ENCODE data around the gene TRIM63. TPM values are rescaled to one million over a fixed set of nuclear protein-coding genes. Genes with fewer than 3 reads are reported as not detected.

The TRIM63 gene
- total and polyA plus RNA-seq, 9 of the 15 experiments (the other 6 are each of a cell fraction or from before 2014, with no cell fraction given) = 0.08 to 0.57 (median 0.36) TPM

DNA sequence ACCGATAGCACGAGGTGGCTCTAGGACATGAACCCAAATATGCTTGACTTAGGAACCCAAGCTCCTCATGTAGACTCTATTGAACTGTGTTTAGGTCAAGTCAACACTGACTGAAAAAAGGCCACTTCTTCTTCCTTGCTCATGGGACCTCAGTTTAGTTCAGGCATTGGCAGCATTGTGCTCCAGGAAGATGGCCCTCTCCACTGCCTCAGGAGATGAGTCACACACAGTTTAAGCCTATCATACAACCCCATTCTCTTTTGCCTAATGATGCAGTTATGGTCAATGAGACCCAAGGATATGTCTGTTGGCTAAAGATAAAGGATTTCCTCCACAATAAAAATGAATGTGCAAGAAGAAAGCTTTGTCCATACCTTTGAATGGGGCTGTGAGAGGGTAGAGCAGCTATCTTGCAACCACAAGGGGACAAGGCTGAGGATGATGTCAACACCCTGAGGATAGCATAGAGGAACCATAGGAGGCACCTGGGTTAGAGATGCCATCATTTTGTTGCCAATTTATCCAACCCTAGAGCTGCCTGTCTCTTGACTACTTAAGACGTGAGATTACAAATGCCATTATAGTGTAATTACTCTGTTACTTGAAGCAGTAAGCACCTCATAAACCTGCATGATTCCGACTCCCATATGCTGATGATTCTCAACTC is 3.0 kb upstream of the TRIM63 start (continued):
- TF ChIP-seq, protein P1, sequence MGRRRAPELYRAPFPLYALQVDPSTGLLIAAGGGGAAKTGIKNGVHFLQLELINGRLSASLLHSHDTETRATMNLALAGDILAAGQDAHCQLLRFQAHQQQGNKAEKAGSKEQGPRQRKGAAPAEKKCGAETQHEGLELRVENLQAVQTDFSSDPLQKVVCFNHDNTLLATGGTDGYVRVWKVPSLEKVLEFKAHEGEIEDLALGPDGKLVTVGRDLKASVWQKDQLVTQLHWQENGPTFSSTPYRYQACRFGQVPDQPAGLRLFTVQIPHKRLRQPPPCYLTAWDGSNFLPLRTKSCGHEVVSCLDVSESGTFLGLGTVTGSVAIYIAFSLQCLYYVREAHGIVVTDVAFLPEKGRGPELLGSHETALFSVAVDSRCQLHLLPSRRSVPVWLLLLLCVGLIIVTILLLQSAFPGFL (CRISPR knock-in tag; IDR thresholded peaks at IDR 0.05) = no peak
- peak; percentile 97 for TF ChIP-seq ZEB2 (IDR thresholded peaks at IDR 0.05)
- no peak for TF ChIP-seq ZNF561 (CRISPR knock-in tag; conservative IDR thresholded peaks at IDR 0.05)
- TF ChIP-seq, protein P2, sequence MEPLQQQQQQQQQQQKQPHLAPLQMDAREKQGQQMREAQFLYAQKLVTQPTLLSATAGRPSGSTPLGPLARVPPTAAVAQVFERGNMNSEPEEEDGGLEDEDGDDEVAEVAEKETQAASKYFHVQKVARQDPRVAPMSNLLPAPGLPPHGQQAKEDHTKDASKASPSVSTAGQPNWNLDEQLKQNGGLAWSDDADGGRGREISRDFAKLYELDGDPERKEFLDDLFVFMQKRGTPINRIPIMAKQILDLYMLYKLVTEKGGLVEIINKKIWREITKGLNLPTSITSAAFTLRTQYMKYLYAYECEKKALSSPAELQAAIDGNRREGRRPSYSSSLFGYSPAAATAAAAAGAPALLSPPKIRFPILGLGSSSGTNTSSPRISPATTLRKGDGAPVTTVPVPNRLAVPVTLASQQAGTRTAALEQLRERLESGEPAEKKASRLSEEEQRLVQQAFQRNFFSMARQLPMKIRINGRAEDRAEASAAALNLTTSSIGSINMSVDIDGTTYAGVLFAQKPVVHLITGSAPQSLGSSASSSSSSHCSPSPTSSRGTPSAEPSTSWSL (CRISPR knock-in tag; IDR thresholded peaks at IDR 0.05; ENCODE audit: borderline replicate concordance) = no peak
- TF ChIP-seq CHD4 (IDR thresholded peaks at IDR 0.05; ENCODE audit: insufficient read depth, insufficient replicate concordance, low read depth, low read length, poor library complexity, severe bottlenecking) = no peak
- TF ChIP-seq MBD2 (IDR thresholded peaks at IDR 0.05; ENCODE audit: borderline replicate concordance, low read depth) = peak; percentile 83
- TF ChIP-seq ZNF212 (CRISPR knock-in tag; IDR thresholded peaks at IDR 0.05) = no peak
- peak; percentile 90 to 97 for TF ChIP-seq RCOR1 (IDR thresholded peaks at IDR 0.05; ENCODE audit: borderline replicate concordance in 1 of 2, low read depth in 2 of 2, low read length in 2 of 2)
- no peak for TF ChIP-seq FOXJ2 (tag; IDR thresholded peaks at IDR 0.05)
- 0 out of 2 replicates have a peak, but pooled peaks have one; percentile 18 for TF ChIP-seq GABPA (tag; conservative IDR thresholded peaks at IDR 0.05; ENCODE audit: low read depth)
- TF ChIP-seq RAD51 (IDR thresholded peaks at IDR 0.05; ENCODE audit: borderline replicate concordance, low read depth) = peak; percentile 43; the same call in 1 of the 2 replicates
- no peak for TF ChIP-seq HMG20A (CRISPR knock-in tag; conservative IDR thresholded peaks at IDR 0.05)
- TF ChIP-seq CSDE1 (IDR thresholded peaks at IDR 0.05) = no peak
- 0 out of 2 replicates have a peak, but pooled peaks have one; percentile 23 for TF ChIP-seq POLR2G (IDR thresholded peaks at IDR 0.05; ENCODE audit: low read depth, low read length)
- TF ChIP-seq, protein P3, sequence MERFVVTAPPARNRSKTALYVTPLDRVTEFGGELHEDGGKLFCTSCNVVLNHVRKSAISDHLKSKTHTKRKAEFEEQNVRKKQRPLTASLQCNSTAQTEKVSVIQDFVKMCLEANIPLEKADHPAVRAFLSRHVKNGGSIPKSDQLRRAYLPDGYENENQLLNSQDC (CRISPR knock-in tag; IDR thresholded peaks at IDR 0.05) = no peak
- peak; percentile 80 for TF ChIP-seq EP400 (IDR thresholded peaks at IDR 0.05)
- TF ChIP-seq, protein P4, sequence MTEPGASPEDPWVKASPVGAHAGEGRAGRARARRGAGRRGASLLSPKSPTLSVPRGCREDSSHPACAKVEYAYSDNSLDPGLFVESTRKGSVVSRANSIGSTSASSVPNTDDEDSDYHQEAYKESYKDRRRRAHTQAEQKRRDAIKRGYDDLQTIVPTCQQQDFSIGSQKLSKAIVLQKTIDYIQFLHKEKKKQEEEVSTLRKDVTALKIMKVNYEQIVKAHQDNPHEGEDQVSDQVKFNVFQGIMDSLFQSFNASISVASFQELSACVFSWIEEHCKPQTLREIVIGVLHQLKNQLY (CRISPR knock-in tag; conservative IDR thresholded peaks at IDR 0.05) = no peak
- TF ChIP-seq TAF15 (IDR thresholded peaks at IDR 0.05; ENCODE audit: low read depth, low read length) = no peak
- no peak for TF ChIP-seq HNRNPUL1 (IDR thresholded peaks at IDR 0.05; ENCODE audit: low read length)
- TF ChIP-seq RUNX1 (IDR thresholded peaks at IDR 0.05; ENCODE audit: low read depth) = no peak; the same call in 1 of the 2 replicates
- TF ChIP-seq EZH2 (IDR thresholded peaks at IDR 0.05; ENCODE audit: borderline replicate concordance, low read depth, low read length) = no peak; the same call in 1 of the 2 replicates
- no peak for TF ChIP-seq ZBTB7A (IDR thresholded peaks at IDR 0.05; ENCODE audit: borderline replicate concordance, control insufficient read depth, low read depth, low read length)
